Fibroblast of pulmonary artery (primary cell): ENCODE results near the gene RASGRP3.
"Not testable (repeated sequence)": the region's sequence is repeated elsewhere in the genome, so short reads cannot be mapped to it uniquely, and the experiment has no call there.

Experiments
- DNase-seq: peaks from one replicate; pipeline ENCODE4 v3.0.0-alpha.2; 2010; ENCODE audit warnings: low read depth
- H3K4me3 ChIP-seq: replicated peaks from 2 replicates; pipeline ENCODE4 v1.5.1; 2011; ENCODE audit warnings: low read depth, mild to moderate bottlenecking, control low read depth, low read length, moderate library complexity
- CTCF ChIP-seq: IDR thresholded peaks from 2 replicates; pipeline ENCODE4 v1.5.1; 2011; ENCODE audit warnings: mild to moderate bottlenecking, control low read depth, low read length, inconsistent platforms; ENCODE audit errors: missing control alignments

The RASGRP3 gene

DNA sequence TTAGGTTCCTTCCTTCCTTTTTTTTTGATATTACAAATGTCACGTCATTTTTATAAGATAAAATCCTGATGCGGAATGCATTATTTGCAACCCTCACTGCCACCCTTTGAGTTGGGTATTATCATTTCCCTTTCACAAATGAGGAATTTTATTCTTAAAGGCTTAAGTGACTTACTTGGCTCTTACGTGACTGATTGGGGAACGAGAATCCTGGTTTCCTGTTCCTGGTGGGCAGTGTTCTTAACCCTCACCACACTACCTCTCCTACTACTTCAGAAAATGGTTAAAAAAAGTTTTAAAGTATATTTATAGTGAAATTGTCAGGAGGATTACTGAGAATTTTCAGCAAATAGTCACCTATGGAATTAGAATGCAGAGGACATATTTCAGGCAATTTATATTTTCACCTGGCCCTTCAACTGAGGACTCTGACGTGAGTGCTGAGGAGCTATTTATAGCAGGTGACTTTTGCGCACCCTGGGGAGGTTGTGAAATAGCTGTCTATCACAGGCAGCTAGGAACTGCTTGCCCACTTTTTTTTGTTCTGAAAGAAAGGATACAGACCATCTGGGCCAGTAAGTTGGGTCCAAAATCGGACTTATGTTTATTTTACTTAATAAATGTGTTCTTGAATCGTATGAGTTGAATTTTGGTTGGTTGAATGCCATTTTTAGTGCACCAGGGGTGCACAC lies 18.7 kb upstream of the RASGRP3 start:
- TF ChIP-seq CTCF: no peak
- peak; percentile 22 for DNase-seq
- H3K4me3 ChIP-seq: no peak overlapping the region

GRCh38 chr2:33458248-33458819 lies 18.1 kb upstream of the RASGRP3 start:
- no peak for TF ChIP-seq CTCF
- H3K4me3 ChIP-seq: no peak overlapping the region
- DNase-seq: no peak

GRCh38 chr2:33459745-33460144 lies 16.7 kb upstream of the RASGRP3 start:
- no peak for DNase-seq
- TF ChIP-seq CTCF: no peak

GRCh38 chr2:33462512-33462911 lies 13.9 kb upstream of the RASGRP3 start:
- DNase-seq, H3K4me3 ChIP-seq: not testable (repeated sequence)

More at GRCh38 chr2:33459745-33460144, 16.7 kb upstream of the RASGRP3 start:
- H3K4me3 ChIP-seq: no peak overlapping the region

DNA sequence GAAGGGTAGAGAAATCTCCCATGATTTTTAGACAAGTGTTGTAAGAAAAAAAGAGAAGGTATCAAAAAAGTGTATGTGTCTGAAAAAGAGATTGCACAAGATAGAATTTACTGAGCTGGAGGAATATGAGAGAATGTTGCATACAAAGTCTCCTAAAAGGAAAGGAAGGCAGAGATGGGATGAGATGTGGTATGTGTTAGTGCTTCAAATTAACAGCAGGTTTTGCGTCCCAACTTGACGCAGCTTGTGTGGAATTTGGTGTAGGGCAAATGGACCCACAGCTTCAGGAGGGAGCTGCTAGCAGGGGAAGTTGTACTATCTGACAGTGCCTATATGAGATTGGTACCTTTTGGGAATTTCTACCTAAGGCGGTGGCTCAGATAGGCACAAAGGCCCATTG lies 9.0 kb upstream of the RASGRP3 start:
- no peak for DNase-seq
- H3K4me3 ChIP-seq: no peak overlapping the region
- no peak for TF ChIP-seq CTCF

GRCh38 chr2:33469238-33469637 lies 7.2 kb upstream of the RASGRP3 start:
- TF ChIP-seq CTCF: no peak
- no peak for DNase-seq

DNA sequence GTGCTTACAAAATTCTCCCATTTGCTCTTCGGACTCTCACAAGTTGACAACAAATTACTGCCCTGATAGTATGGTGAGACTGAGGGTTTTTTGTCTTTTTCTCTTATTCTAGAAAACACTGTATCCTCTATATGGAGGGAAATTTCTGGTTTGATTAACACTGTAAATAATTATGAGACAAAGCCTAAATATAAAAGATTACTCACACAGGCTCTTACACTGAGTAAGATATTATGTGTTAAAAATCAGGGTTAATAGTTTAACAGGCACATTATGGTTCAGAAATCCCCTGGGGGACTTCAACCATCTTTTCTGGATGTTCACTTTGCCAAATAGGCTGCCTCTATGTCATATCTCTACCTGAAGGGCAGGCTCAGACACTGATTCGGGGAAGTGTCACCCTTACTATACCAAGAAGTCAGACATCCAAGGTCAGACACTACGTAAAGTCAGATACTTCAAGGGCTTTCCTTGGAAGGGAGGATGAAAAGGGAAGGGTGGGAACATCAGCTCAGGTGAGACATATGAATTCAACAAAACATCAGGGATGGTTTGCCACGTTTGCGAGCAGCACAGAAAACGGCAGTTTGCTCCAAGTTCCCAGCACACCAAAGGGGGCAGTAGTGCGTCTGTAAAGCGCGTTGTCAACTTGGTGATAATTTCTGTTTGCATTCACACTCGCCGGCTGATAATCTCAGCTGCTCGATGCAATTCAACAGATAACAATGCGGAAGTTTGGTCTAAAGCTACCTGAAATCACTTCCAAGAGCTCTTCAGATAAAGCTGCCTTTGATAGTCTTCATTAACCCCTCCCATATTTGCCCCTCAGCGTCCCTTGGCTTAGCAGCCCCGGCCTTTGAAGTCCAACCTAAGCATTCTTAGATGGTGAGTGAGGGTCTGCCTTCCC lies 972 bp upstream of the RASGRP3 start:
- peak; percentile 96 for TF ChIP-seq CTCF
- peak overlapping the region; percentile 85 for H3K4me3 ChIP-seq
- peak; percentile 77 for DNase-seq

More at GRCh38 chr2:33469238-33469637, 7.2 kb upstream of the RASGRP3 start:
- H3K4me3 ChIP-seq: no peak overlapping the region
